ENCODE measurements around the gene TSPAN4.

TSPAN4 gene, protein sequence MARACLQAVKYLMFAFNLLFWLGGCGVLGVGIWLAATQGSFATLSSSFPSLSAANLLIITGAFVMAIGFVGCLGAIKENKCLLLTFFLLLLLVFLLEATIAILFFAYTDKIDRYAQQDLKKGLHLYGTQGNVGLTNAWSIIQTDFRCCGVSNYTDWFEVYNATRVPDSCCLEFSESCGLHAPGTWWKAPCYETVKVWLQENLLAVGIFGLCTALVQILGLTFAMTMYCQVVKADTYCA

DNA sequence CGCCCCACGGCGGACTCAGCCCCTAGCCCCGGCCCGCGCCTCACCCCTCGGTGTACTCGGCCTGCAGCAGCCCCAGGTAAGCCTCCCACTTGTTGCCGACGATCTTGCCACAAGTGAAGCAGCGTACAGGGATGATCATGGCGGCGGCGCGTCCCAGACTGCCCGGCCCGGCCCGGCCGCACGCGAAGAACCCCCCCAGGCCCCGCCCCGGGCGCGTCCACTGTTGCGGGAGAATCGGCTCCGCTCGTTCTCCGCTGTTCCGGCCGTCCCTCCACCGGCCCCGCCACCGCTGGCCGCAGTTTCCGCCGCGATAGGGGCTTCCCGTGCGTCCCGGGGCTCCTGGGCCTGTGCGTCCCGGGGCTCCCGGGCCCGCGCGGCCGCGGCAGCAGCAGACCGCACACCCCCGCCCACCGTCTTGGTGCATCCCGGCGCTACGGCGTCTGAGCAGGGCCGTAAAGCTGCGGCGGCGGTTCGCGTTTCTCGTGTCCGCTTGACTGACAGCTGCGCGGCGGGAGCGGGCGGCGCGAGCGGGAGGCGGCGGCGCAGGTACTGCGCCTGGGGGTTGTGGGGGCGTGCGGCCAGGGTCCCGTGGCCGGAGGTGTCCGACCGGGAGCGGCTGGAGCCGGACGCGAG lies at the start of gene TSPAN4, which contains the start of gene POLR2L:
TSPAN4 (plus strand) TSS at position 483 of the 633 bp plus-strand sequence. CDS start 7,453 bp downstream, outside the sequence.
POLR2L (minus strand) TSS at position 160 of the 633 bp plus-strand sequence; CDS start at position 139, 21 bp downstream.
- DNase-seq, result peak; percentile 82

DNA sequence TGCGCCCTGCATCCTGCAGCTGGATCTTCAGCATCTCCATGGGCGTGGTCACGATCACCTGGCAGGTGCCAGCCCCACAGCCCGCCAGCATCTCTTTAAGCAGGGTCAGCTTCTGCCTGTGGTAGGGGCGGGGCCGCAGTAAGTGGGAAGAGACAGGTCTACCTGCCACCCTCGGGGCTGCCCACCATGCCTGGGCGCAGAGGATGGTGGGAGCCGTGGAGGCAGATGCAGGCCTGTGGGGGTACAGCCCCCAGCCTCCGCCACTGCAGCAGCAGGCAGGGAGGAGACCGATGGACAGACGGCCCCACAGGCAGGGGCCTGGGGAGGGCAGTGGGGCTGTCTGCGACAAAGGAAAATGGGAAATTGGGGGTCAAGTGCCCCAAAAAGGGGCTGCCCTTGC lies 49.8 kb upstream of the TSPAN4 start:
- no peak for DNase-seq

DNA sequence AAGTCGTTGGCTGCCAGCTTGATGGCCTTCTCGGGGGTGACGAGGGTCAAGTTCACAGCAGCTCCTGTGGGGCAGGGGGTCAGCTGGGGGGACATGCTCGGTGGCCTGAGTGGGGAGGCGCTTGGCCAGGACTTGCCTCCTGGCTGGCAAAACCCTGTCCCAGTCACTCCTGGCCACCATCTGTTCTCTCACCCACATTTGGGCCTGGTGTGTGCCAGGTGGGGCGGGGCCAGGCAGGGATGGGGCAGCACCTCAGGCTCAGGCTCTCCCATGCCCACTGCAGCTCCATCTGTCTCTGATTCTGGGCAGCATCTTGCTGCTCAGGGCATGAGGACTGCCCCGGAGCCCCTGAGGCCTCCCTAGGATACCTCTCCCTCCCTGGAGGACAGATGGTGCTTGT lies 49.1 kb upstream of the TSPAN4 start:
- no peak for DNase-seq

- DNase-seq, result no peak
Measured at GRCh38 chr11:794013-794765, 48.5 kb upstream of the TSPAN4 start.

DNA sequence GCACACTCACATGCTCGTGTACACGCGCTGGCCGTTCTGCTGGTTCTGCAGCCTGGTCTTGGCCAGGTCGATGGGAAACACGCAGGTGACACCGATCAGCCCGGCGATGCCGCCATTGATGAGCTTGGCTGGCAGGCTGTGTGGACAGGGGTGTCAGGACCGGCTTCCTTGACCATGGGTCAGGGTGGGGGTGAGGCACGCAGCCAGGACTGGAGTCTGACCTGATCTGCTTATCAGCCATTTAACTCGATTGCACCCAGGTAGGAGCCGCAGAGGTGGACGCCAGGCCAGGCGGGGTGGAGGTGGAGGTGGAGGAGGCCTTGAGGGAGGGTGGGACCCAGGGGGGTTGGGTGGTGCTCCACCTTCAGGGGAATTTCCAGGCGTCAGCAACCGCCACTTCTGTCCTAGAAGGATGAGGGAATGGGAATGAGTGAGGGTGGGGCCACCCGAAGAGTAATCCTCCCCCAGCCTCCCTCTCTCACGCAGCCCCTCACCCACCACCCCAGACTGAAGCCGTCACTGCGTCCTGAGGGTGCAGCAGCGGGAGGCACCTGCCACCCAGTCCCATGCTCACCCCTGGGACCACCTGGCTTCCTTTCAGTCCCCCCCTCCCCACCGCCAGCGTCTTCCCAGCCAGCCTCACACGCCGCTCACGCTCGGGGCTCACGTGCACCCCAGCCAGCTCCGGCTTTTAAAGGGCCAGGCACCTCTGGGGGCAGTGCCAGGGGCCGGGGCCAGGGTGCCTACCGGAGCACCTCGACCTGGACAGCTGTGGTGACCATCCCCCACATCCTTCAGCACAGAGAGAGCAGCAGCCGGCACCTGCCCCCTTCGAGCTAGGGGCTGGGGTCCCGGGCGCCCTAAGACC lies 47.7 kb upstream of the TSPAN4 start:
- no peak for DNase-seq

- DNase-seq, result no peak
Measured at GRCh38 chr11:795634-796564, 46.8 kb upstream of the TSPAN4 start.

DNA sequence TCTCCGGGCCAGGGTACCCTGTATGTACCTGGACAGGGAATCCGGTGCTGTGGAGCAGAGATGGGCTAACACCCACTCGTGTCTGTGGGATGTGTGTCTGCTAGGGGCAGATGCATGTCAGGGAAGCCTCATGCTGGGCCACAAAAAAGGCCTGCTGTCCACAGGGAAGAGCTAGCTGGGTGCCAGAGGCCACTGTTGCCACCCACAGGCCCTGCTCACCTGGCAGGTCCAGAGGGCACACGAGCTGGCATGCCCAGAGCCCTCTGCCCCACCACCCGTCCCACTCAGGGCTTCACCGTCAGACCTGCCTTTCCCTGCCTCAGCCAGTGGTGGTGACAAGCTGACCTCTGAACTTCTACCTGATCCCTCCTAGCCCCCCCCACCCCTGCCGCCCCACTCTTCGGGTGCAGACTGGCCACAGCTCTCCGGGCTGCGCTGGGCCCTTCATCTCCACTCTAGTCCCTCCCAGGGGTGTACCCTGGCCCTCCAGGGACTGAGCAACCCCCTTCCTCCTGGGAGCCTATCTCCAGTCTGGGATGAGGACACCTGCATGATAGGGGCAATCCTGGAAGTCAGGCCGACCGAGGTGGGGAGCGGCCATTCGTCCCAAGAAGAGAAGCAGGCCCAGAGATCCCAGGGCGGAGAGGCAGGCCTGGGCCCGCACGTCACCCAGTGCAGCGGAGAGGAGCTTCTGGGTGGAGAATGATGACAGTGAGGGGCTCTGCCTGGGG lies 45.9 kb upstream of the TSPAN4 start:
- DNase-seq, result no peak

GRCh38 chr11:797296-798092 lies 45.2 kb upstream of the TSPAN4 start:
- peak; percentile 56 for DNase-seq

- DNase-seq, result peak; percentile 82
Measured at GRCh38 chr11:798093-798713, 44.4 kb upstream of the TSPAN4 start, which contains the start of gene SLC25A22. SLC25A22 (minus strand) TSS chr11:798281; CDS start chr11:795006, 3,275 bp downstream.

DNA sequence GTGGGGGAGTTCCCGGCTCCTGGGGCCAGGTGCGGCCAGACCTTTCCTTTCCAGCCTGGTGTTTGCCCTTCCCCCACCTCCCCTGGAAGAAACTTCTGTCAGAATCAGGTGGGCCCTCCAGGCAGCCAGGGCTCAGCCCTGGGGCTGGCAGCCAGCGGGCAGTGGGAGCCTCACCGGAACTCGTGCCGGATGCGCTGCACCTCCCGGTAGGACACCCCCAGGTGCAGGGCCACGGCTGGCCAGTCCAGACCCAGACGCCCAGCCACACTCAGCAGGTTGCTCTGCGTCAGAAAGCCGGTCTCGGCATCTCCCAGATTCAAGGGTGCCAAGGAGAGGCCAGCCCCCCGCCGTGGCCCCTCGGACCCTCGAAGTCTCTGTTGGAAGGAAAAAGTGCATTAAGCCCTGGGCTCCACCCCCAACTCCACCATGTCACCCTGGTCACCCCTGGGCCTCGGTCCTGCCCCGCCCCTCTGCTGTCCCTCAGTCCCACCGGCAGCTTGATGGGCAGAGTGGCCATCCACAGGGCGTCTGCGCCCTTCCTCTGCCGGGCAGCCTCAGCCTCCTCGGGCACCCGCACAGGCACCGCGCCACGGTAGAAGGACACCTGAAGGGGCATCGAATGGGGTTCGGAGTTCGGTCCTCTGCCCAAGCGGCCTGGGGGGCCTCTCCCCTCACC lies 42.9 kb upstream of the TSPAN4 start:
- DNase-seq, result no peak

DNA sequence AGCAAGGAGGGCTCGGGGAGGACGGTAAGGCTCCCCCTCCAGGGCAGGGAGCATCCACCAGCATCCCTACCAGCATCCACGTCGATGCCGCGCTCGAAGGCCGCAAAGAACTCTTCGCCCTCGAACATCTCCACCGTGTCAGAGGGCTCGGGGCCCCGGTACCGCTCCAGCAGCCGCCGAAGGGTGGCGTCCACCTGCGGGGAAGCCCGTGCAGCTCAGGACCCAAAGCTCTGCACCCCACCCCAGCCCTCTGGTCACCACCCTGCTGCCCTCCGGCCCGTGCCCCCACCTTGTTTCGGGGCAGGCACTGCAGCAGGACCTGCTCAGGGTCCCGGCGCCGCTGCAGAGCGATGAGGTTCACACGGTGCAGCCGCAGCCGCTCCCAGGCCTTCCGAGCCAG lies 42.2 kb upstream of the TSPAN4 start:
- DNase-seq, result no peak

DNA sequence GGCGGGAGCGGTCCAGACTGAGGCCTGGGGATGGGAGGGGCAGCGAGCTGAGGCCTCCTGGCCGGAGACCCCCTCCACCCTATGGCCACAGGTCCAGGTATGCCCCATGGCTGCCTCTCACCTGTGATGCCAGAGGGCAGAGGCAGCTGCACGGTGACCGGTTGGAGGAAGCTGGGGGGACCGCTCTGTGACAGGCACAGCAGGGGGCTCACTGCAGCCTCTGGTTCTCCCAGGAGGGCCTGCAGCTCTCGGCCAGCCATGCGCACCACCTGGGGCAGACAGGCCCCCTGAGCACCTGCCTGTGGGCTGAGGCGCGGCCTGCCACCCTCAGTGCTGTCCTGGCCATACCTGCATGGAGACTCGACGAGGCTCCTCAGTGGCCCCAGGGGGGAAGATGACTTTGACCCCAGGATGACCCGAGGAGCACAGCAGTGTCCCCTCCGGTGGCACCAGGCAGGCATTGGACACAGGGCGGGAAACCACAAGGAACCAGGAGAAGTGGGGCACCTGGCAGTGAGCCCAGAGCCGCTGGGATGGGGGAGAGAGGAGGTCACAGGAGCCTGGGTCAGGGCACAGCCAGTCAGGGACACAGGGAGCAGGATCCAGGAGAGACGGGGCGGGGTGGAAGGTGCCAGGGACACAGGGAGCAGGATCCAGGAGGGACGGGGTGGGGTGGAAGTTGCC lies 41.4 kb upstream of the TSPAN4 start:
- DNase-seq, result no peak

GRCh38 chr11:802018-802617 lies 40.5 kb upstream of the TSPAN4 start:
- no peak for DNase-seq

- no peak for DNase-seq
Measured at GRCh38 chr11:802693-803466, 39.8 kb upstream of the TSPAN4 start.

DNA sequence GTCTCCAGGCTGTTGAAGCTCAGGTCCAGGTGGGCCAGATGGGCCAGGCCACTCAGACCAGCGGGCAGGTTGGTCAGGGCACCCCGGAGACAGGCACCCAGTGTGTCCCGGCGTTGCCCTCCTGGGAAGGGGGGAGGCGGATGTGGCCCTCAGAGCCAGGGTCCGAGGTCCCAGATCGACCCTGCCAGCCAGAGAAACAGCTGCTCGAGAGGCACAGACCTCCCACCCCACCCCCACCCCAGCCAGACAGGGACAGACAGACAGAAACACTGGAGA lies 39.2 kb upstream of the TSPAN4 start:
- no peak for DNase-seq

DNA sequence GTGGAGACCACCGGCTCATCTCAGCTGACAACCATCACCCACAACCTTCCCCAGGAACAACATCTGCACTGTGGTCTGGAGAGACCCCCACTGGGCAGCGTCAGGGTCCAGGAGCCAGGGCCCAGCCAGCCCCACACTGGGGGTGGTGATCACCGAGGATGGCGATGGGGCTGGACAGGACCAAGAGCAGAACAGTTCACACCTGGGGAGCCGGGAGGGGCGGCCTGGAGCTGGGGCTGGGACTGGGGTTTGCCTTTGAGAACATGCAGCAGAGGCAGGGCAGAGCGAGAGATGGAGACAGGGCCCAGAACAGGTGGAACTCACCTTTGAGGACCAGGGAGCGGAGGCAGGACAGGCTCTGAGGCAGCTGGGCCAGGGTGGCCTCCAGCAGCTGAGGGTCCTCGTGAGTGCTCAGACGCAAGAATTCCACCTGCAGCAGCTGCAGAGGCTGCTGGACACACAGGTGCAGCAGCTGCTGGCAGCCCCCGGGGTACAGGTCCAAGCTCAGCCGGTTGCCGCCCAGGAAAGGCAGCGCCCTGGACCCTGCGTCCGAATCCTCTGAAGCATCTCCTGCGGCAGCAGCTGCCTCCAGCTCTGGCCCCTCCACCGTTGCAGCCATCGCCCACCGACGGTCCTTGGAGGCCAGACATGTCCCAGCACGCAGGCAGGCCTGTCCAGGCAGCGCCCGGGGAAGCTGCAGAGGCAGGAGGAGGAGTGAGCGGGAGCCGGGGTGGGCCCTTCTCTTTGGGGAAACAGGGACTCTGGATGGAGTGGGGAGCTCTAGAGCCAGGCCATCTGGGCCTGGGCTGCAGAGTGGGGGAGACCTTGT lies 38.7 kb upstream of the TSPAN4 start:
- no peak for DNase-seq

DNA sequence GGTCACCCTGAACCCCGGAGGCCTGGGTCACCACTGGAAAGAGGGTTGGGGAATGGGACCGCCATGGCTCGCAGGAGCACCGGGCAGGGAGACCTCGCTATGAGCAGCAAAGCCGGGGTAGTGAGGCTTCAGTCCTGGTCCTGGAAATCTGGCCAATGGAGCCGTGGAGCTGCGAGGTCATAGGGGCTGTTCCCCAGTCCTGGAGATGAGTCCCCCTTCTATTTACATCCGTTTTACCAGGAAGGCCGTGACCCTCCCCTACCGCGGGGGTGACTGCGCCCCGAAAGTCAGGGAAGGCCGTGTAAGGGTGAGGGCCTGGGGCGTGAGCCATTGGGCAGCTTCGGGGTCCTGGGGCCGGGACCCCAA lies 38.1 kb upstream of the TSPAN4 start:
- DNase-seq, result no peak
